HepG2 (cell line): ENCODE measurements around the gene SMIM14. TPM values are rescaled to one million over a fixed set of nuclear protein-coding genes. Genes with fewer than 3 reads are reported as not detected.
A peak's percentile ranks its signal among the peaks of the same experiment; 100 is the strongest.

Experiments used
- ATRX ChIP-seq: sonication (generic); formaldehyde crosslinking; IDR thresholded peaks from 2 replicates; pipeline ENCODE4 v1.4.0; 2020; ENCODE audit warnings: missing genetic modification reagents, borderline replicate concordance
- GABPB1 ChIP-seq: IDR thresholded peaks from 2 replicates; pipeline ENCODE4 v1.6.1; 2016; ENCODE audit warnings: mild to moderate bottlenecking, missing genetic modification reagents, moderate library complexity, missing compliant biosample characterization
- HNRNPL ChIP-seq: fragments of 200-400 bp; formaldehyde crosslinking; IDR thresholded peaks from 2 replicates; pipeline ENCODE4 v1.6.1; 2017; ENCODE audit warnings: mild to moderate bottlenecking, low read depth, low read length
- KMT2B ChIP-seq: IDR thresholded peaks from 2 replicates; pipeline ENCODE4 v1.6.1; 2016; ENCODE audit warnings: missing genetic modification reagents, missing compliant biosample characterization
- MLLT10 ChIP-seq: sonication (generic); formaldehyde crosslinking; IDR thresholded peaks from 2 replicates; pipeline ENCODE4 v1.4.0; 2020; ENCODE audit warnings: missing genetic modification reagents
- RORA ChIP-seq: sonication (generic); formaldehyde crosslinking; IDR thresholded peaks from 2 replicates; pipeline ENCODE4 v1.5.0; 2020; ENCODE audit warnings: mild to moderate bottlenecking, missing genetic modification reagents, moderate library complexity
- TCF7 ChIP-seq: sonication (generic); IDR thresholded peaks from 2 replicates; pipeline ENCODE4 v1.6.1; 2016; ENCODE audit warnings: antibody characterized with exemption, low read depth
- ZBTB7B ChIP-seq: sonication (generic); formaldehyde crosslinking; IDR thresholded peaks from 2 replicates; pipeline ENCODE4 v1.4.0; 2020; ENCODE audit warnings: missing genetic modification reagents
- ZFP37 ChIP-seq: sonication (generic); formaldehyde crosslinking; IDR thresholded peaks from 2 replicates; pipeline ENCODE4 v1.4.0; 2020; ENCODE audit warnings: missing genetic modification reagents, borderline replicate concordance
- ZKSCAN1 ChIP-seq: fragments of 150-350 bp; IDR thresholded peaks from 2 replicates; pipeline ENCODE4 v1.6.1; 2014; ENCODE audit warnings: low read length
- ZNF615 ChIP-seq: sonication (generic); formaldehyde crosslinking; IDR thresholded peaks from 2 replicates; pipeline ENCODE4 v1.5.0; 2020; ENCODE audit warnings: mild to moderate bottlenecking, missing genetic modification reagents, borderline replicate concordance
- ZNF644 ChIP-seq: IDR thresholded peaks from 2 replicates; pipeline ENCODE4 v1.6.1; 2016; ENCODE audit warnings: low read depth
- ZNF672 ChIP-seq: sonication (generic); formaldehyde crosslinking; IDR thresholded peaks from 2 replicates; pipeline ENCODE4 v1.8.1; 2022; ENCODE audit warnings: missing genetic modification reagents
- ZNF7 ChIP-seq: IDR thresholded peaks from 2 replicates; pipeline ENCODE4 v1.6.1; 2016; ENCODE audit warnings: missing biosample characterization, missing genetic modification reagents
- ZNF773 ChIP-seq: sonication (generic); formaldehyde crosslinking; IDR thresholded peaks from 2 replicates; pipeline ENCODE4 v1.4.0; 2020; ENCODE audit warnings: missing genetic modification reagents, borderline replicate concordance
- polyA plus RNA-seq, 8 experiments: library from polyadenylated mRNA; depleted of rRNA in 3 of 8; stranded (reverse) in 7 of 8; unstranded in 1 of 8; fragments of >200 nt; fragmentation: Illumina TruSeq in 4 of 8; extraction: Trizol in 4 of 8; gene quantifications; 2 replicates each; pipeline versions ENCODE4 v1.2.1 to v1.2.3, GENCODE V29; 2011 to 2016; ENCODE audit warnings: low read depth in 4 of 8, missing spikeins in 1 of 8, mixed read lengths in 1 of 8; ENCODE audit not compliant: insufficient read depth in 1 of 8
- total RNA-seq, 5 experiments: library from RNA; depleted of rRNA; stranded (reverse); fragments of >200 nt; fragmentation: Illumina TruSeq; extraction: Trizol; gene quantifications; 2 replicates each; pipeline ENCODE4 v1.2.3, GENCODE V29; 2016; ENCODE audit warnings: low read depth in 1 of 5
- TF ChIP-seq, protein P1 (sequence below): sonication (generic); formaldehyde crosslinking; IDR thresholded peaks from 2 replicates; pipeline ENCODE4 v1.8.0; 2022; ENCODE audit warnings: mild to moderate bottlenecking, missing genetic modification reagents, moderate library complexity
- TF ChIP-seq, protein P2 (sequence below): IDR thresholded peaks from 2 replicates; pipeline ENCODE4 v1.6.1; 2016; ENCODE audit warnings: mild to moderate bottlenecking, missing biosample characterization, missing genetic modification reagents
- TF ChIP-seq, protein P3 (sequence below): sonication (generic); formaldehyde crosslinking; IDR thresholded peaks from 2 replicates; pipeline ENCODE4 v1.5.0; 2020; ENCODE audit warnings: mild to moderate bottlenecking, missing genetic modification reagents, borderline replicate concordance
- TF ChIP-seq, protein P4 (sequence below): IDR thresholded peaks from 2 replicates; pipeline ENCODE4 v1.6.1; 2016; ENCODE audit warnings: low read depth, borderline replicate concordance
- TF ChIP-seq, protein P5 (sequence below): sonication (generic); formaldehyde crosslinking; IDR thresholded peaks from 2 replicates; pipeline ENCODE4 v1.4.0; 2020; ENCODE audit warnings: mild to moderate bottlenecking, low read depth, missing genetic modification reagents
- TF ChIP-seq, protein P6 (sequence below): sonication (generic); formaldehyde crosslinking; conservative IDR thresholded peaks from 2 replicates; pipeline ENCODE4 v1.4.0; 2020; ENCODE audit warnings: mild to moderate bottlenecking, missing genetic modification reagents, moderate library complexity
- TF ChIP-seq, protein P7 (sequence below): sonication (generic); formaldehyde crosslinking; IDR thresholded peaks from 2 replicates; pipeline ENCODE4 v1.8.1; 2023; ENCODE audit warnings: mild to moderate bottlenecking, inconsistent platforms, moderate library complexity, missing genetic modification reagents, borderline replicate concordance

SMIM14 gene
- total and polyA plus RNA-seq, 2 of the 13 experiments (the other 11 are each of a cell fraction or from before 2014, with no cell fraction given), result 16.3 to 28.1 TPM

DNA sequence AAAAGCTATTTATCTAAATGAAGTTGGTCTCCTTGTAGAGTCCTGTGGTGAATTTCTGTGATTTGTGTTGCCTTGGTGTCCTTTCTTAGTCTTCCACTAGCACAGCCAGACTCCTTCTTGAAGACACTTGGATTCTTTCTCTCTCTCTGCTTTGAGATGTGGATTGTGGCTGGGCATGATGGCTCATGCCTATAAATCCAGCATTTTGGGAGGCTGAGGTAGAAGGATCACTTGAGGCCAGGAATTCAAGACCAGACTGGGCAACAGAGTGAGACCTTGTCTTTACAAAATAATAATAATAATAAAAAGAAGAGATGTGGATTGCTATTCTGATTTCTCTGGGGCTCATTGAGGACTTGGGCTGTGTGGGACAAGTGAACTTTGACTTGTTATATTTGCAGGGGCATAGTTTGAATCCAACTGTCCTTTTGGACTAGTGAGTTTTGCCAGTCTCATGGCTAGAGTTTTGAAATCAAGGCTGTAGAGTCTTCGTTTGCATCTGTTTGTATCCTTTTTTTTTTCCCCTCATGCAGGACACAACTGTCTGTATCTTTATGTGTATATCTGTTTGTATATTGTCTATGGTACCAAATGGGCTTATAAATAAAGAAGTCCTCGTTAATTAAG is 11.1 kb upstream of the SMIM14 start (continued):
- TF ChIP-seq, protein P1, sequence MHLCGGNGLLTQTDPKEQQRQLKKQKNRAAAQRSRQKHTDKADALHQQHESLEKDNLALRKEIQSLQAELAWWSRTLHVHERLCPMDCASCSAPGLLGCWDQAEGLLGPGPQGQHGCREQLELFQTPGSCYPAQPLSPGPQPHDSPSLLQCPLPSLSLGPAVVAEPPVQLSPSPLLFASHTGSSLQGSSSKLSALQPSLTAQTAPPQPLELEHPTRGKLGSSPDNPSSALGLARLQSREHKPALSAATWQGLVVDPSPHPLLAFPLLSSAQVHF (CRISPR knock-in tag), result no peak
- TF ChIP-seq ZNF773 (CRISPR knock-in tag) (no peak), ZBTB7B (CRISPR knock-in tag) (no peak), MLLT10 (no peak), ZFP37 (no peak), ZNF644 (CRISPR knock-in tag) (peak; percentile 81), ZKSCAN1 (no peak), GABPB1 (CRISPR knock-in tag) (no peak), ATRX (CRISPR knock-in tag) (no peak), HNRNPL (no peak), ZNF615 (no peak), RORA (CRISPR knock-in tag) (no peak), KMT2B (no peak), TCF7 (no peak), ZNF7 (CRISPR knock-in tag) (no peak), ZNF672 (CRISPR knock-in tag) (no peak)
- TF ChIP-seq, protein P2, sequence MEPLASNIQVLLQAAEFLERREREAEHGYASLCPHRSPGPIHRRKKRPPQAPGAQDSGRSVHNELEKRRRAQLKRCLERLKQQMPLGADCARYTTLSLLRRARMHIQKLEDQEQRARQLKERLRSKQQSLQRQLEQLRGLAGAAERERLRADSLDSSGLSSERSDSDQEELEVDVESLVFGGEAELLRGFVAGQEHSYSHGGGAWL (CRISPR knock-in tag), result no peak
- TF ChIP-seq, protein P3, sequence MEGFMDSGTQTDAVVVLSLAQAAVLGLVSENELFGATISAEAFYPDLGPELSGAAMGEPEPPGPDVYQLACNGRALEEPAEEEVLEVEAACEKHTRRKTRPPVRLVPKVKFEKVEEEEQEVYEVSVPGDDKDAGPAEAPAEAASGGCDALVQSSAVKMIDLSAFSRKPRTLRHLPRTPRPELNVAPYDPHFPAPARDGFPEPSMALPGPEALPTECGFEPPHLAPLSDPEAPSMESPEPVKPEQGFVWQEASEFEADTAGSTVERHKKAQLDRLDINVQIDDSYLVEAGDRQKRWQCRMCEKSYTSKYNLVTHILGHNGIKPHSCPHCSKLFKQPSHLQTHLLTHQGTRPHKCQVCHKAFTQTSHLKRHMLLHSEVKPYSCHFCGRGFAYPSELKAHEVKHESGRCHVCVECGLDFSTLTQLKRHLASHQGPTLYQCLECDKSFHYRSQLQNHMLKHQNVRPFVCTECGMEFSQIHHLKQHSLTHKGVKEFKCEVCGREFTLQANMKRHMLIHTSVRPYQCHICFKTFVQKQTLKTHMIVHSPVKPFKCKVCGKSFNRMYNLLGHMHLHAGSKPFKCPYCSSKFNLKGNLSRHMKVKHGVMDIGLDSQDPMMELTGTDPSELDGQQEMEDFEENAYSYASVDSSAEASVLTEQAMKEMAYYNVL (CRISPR knock-in tag), result no peak; the same call in 1 of the 2 replicates
- TF ChIP-seq, protein P4, sequence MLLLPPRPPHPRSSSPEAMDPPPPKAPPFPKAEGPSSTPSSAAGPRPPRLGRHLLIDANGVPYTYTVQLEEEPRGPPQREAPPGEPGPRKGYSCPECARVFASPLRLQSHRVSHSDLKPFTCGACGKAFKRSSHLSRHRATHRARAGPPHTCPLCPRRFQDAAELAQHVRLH (CRISPR knock-in tag), result no peak
- TF ChIP-seq, protein P5, sequence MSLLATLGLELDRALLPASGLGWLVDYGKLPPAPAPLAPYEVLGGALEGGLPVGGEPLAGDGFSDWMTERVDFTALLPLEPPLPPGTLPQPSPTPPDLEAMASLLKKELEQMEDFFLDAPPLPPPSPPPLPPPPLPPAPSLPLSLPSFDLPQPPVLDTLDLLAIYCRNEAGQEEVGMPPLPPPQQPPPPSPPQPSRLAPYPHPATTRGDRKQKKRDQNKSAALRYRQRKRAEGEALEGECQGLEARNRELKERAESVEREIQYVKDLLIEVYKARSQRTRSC (CRISPR knock-in tag), result no peak
- TF ChIP-seq, protein P6, sequence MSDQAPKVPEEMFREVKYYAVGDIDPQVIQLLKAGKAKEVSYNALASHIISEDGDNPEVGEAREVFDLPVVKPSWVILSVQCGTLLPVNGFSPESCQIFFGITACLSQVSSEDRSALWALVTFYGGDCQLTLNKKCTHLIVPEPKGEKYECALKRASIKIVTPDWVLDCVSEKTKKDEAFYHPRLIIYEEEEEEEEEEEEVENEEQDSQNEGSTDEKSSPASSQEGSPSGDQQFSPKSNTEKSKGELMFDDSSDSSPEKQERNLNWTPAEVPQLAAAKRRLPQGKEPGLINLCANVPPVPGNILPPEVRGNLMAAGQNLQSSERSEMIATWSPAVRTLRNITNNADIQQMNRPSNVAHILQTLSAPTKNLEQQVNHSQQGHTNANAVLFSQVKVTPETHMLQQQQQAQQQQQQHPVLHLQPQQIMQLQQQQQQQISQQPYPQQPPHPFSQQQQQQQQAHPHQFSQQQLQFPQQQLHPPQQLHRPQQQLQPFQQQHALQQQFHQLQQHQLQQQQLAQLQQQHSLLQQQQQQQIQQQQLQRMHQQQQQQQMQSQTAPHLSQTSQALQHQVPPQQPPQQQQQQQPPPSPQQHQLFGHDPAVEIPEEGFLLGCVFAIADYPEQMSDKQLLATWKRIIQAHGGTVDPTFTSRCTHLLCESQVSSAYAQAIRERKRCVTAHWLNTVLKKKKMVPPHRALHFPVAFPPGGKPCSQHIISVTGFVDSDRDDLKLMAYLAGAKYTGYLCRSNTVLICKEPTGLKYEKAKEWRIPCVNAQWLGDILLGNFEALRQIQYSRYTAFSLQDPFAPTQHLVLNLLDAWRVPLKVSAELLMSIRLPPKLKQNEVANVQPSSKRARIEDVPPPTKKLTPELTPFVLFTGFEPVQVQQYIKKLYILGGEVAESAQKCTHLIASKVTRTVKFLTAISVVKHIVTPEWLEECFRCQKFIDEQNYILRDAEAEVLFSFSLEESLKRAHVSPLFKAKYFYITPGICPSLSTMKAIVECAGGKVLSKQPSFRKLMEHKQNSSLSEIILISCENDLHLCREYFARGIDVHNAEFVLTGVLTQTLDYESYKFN, result peak; percentile 91
- TF ChIP-seq, protein P7, sequence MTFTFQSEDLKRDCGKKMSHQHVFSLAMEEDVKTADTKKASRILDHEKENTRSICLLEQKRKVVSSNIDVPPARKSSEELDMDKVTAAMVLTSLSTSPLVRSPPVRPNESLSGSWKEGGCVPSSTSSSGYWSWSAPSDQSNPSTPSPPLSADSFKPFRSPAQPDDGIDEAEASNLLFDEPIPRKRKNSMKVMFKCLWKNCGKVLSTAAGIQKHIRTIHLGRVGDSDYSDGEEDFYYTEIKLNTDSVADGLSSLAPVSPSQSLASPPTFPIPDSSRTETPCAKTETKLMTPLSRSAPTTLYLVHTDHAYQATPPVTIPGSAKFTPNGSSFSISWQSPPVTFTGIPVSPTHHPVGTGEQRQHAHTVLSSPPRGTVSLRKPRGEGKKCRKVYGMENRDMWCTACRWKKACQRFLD, result no peak
